Measurements from ENCODE around the gene CASZ1. TPM values are rescaled to one million over a fixed set of nuclear protein-coding genes. Genes with fewer than 3 reads are reported as not detected.

The CASZ1 gene
- total RNA-seq, 4 donors from 2014 or later: 39.1 to 215 (median 115) TPM

DNA sequence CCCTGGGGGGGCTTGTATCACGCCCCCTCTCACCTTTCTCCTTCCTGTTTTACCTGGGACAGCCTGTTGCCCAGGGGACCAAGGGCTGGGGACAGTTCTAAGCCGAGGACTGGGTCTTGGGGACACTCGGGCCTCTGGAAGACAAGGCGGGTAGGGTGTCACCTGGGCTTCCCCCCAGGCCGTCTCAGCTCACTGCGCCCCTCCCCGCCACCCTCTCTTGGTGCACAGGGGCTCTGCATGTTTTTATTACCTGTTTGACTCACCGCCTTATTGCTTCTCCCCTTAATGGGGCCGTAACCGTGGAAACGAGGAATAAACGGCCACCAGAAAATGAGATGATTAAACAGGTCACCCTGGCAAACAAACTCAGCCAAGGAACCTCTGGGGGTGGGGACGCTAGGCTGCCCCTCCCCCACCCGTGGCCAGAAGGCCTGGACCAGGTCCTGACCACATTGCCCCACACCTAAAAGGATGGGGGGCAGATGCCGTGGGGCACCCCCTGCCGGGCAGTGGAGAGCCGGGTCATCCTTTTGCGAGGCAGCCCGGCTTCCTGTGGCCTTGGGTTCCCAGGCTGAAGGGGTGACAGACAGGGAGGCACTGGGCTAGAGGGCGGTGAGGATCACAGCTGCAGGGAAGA is 109.9 kb downstream of the CASZ1 start:
- Histone ChIP-seq H3K4me3 (no peak overlapping the region), H3K27me3 (no peaks in the 10 kb centered on the region), H3K36me3 (no peaks in the 10 kb centered on the region), H3K4me1 (peaks cover 65 to 99% (median 79%) of the 10 kb centered on the region in 4 donors), H3K9me3 (no peaks in the 10 kb centered on the region), H3K27ac (peak overlapping the region; percentile 79 to 95 (median 94))
- in situ Hi-C loops (cut with MboI; ENCODE audit: low pct_ligation_motif_present in 1 of 4, low pct_unique_long_range_greater_than_20kb in 1 of 4, low sequenced_read_pairs in 3 of 4): loop anchor here in 1 of 4 donors (25.0 kb wide), 1 partner anchor 176 kb away; no protein-coding TSS in a partner anchor
- 44% methylated on average over 20 of the region's 20 CpGs; no CpG with 5 or more reads in 1 of the 2 donors for WGBS, 2 donors (ENCODE audit: low coverage in 1 of 2)
- peak; percentile 31 for DNase-seq
- intact Hi-C loops (cut with DNase I; ENCODE audit: low total_unique reads): loop anchor here (5.0 kb wide), 1 partner anchor 44 kb away; no protein-coding TSS in a partner anchor
- TF ChIP-seq POLR2AphosphoS5 (IDR thresholded peaks at IDR 0.05) (no peak), POLR2A (IDR thresholded peaks at IDR 0.05) (no peak), EP300 (IDR thresholded peaks at IDR 0.05; ENCODE audit: low read depth) (no peak)
- TF ChIP-seq, protein P1, sequence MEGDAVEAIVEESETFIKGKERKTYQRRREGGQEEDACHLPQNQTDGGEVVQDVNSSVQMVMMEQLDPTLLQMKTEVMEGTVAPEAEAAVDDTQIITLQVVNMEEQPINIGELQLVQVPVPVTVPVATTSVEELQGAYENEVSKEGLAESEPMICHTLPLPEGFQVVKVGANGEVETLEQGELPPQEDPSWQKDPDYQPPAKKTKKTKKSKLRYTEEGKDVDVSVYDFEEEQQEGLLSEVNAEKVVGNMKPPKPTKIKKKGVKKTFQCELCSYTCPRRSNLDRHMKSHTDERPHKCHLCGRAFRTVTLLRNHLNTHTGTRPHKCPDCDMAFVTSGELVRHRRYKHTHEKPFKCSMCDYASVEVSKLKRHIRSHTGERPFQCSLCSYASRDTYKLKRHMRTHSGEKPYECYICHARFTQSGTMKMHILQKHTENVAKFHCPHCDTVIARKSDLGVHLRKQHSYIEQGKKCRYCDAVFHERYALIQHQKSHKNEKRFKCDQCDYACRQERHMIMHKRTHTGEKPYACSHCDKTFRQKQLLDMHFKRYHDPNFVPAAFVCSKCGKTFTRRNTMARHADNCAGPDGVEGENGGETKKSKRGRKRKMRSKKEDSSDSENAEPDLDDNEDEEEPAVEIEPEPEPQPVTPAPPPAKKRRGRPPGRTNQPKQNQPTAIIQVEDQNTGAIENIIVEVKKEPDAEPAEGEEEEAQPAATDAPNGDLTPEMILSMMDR (IDR thresholded peaks at IDR 0.05): peak in 1 of 5 experiments; percentile 36

DNA sequence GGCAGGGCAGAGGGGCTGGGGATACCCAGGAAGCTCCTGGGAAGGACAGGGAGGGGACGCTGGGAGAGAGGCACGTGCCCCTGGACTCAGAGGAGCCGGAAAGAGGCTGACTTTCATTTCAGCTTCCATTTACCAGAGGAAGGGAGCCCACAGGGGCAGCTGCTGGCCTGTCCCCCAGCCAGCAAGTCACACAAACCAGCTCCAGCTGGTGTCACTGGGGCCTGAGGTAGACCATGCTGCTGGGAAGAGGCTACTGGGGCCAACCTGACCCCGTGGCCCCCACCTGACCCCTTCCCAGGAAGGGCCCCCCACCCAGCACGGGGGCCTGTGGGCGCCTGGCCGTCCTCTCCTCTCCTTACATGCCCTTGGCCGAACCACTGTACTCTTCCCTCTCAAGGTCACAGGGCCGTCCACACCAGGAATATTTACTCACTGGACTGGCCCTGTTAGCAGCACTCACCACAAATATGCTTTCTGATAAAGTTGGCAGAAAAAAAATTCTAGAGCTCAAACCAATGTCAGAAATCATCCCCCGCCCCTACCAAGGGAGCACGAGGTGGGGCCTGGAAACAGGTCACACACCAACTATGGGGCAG is 110.5 kb downstream of the CASZ1 start:
- Histone ChIP-seq H3K4me3 (no peak overlapping the region), H3K9me3 (no peaks in the 10 kb centered on the region), H3K36me3 (no peaks in the 10 kb centered on the region), H3K27me3 (no peaks in the 10 kb centered on the region), H3K27ac (peak overlapping the region; percentile 79 to 95 (median 94)), H3K4me1 (peaks cover 70 to 99% (median 83%) of the 10 kb centered on the region in 4 donors)
- intact Hi-C loops (cut with DNase I; ENCODE audit: low total_unique reads) (loop anchor here (5.0 kb wide), 1 partner anchor 44 kb away; no protein-coding TSS in a partner anchor), in situ Hi-C loops (cut with MboI; ENCODE audit: low pct_ligation_motif_present in 1 of 4, low pct_unique_long_range_greater_than_20kb in 1 of 4, low sequenced_read_pairs in 3 of 4) (loop anchor here in 1 of 4 donors (25.0 kb wide), 1 partner anchor 176 kb away; no protein-coding TSS in a partner anchor)
- no peak for DNase-seq
- no peak for TF ChIP-seq EP300 (IDR thresholded peaks at IDR 0.05; ENCODE audit: low read depth)
- no peak for TF ChIP-seq POLR2AphosphoS5 (IDR thresholded peaks at IDR 0.05)
- no peak for TF ChIP-seq POLR2A (IDR thresholded peaks at IDR 0.05)
- TF ChIP-seq, protein P1 (IDR thresholded peaks at IDR 0.05): no peak
- WGBS, 2 donors (ENCODE audit: low coverage in 1 of 2): 40 to 42% methylated on average over 1 to 10 of the region's 11 CpGs

DNA sequence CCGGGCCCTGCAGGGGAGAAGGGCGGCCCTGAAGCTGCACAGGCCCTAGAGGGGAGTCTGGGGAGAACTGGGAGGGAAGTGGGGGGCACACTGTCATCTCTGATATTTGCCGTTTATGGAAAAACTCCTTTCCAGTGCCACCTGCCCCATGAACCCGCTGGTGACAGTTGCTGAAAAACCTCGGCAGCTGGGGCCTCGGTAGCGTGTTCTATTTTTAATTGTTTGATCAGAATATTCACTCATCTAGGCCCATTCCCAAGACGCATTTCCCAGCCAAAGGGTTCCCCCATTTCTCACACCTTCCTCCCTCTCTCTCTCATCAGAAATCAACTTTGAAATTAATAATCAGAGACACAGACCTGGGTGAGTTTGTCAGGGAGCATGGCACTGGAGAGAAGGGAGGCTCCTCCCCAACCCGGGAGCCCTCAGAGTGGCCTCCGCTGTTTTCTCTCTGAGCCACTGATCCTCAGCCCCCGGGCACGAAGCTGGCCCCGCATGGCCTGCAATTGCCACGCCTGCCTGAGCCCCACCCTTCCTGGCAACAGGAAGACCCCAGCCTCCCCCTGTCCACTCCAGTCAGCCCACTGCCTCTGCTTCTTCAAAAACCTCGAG is 111.1 kb downstream of the CASZ1 start:
- no peak for DNase-seq
- Histone ChIP-seq H3K4me1 (peaks cover 73 to 99% (median 85%) of the 10 kb centered on the region in 4 donors), H3K4me3 (no peak overlapping the region), H3K9me3 (no peaks in the 10 kb centered on the region), H3K27ac (peak overlapping the region; percentile 79 to 95 (median 94)), H3K36me3 (no peaks in the 10 kb centered on the region), H3K27me3 (no peaks in the 10 kb centered on the region)
- 63 to 82% methylated on average over 6 to 15 of the region's 15 CpGs for WGBS, 2 donors (ENCODE audit: low coverage in 1 of 2)
- in situ Hi-C loops (cut with MboI; ENCODE audit: low pct_ligation_motif_present in 1 of 4, low pct_unique_long_range_greater_than_20kb in 1 of 4, low sequenced_read_pairs in 3 of 4) (loop anchor here in 1 of 4 donors (25.0 kb wide), 1 partner anchor 177 kb away; no protein-coding TSS in a partner anchor), intact Hi-C loops (cut with DNase I; ENCODE audit: low total_unique reads) (loop anchor here (5.0 kb wide), 1 partner anchor 43 kb away; no protein-coding TSS in a partner anchor)
- TF ChIP-seq POLR2A (IDR thresholded peaks at IDR 0.05) (no peak), EP300 (IDR thresholded peaks at IDR 0.05; ENCODE audit: low read depth) (no peak), POLR2AphosphoS5 (IDR thresholded peaks at IDR 0.05) (no peak)
- TF ChIP-seq, protein P1 (IDR thresholded peaks at IDR 0.05): no peak

DNA sequence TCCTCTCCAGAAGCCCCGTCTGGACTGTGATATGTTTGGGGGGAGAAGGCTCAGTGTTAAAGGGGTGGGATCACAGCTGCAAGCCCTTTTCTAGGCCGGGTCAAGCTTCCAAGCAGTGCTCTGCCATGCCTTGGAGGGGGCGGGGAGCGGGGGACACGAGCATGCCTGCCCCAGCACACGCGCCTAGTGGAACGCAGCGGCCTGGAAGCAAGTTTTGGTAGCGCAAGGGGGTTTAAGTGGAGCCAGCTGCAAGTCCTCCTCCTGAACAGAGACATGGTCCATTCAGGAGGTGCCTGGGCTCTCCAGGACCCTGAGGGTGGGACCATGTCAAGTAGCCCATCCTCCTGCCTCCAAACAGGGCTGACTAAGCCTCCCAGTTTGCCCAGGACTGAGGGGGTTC is 112.2 kb downstream of the CASZ1 start:
- DNase-seq: no peak
- Histone ChIP-seq H3K27me3 (no peaks in the 10 kb centered on the region), H3K27ac (peak overlapping the region; percentile 79 to 95 (median 94)), H3K4me3 (no peak overlapping the region), H3K9me3 (no peaks in the 10 kb centered on the region), H3K4me1 (peaks cover 80 to 99% (median 84%) of the 10 kb centered on the region in 4 donors), H3K36me3 (no peaks in the 10 kb centered on the region)
- in situ Hi-C loops (cut with MboI; ENCODE audit: low pct_ligation_motif_present in 1 of 4, low pct_unique_long_range_greater_than_20kb in 1 of 4, low sequenced_read_pairs in 3 of 4) (loop anchor here in 1 of 4 donors (25.0 kb wide), 1 partner anchor 178 kb away; no protein-coding TSS in a partner anchor), intact Hi-C loops (cut with DNase I; ENCODE audit: low total_unique reads) (no loop called here)
- TF ChIP-seq EP300 (IDR thresholded peaks at IDR 0.05; ENCODE audit: low read depth) (no peak), POLR2A (IDR thresholded peaks at IDR 0.05) (no peak), POLR2AphosphoS5 (IDR thresholded peaks at IDR 0.05) (no peak)
- TF ChIP-seq, protein P1 (IDR thresholded peaks at IDR 0.05): no peak
- WGBS, 2 donors (ENCODE audit: low coverage in 1 of 2): 78% methylated on average over 10 of the region's 10 CpGs; no CpG with 5 or more reads in 1 of the 2 donors
